Embryonic facial prominence (tissue), 1 donor: Measurements from ENCODE around the gene ARHGEF4.

Source experiments
- DNase-seq: peaks from one replicate; pipeline ENCODE4 v3.0.0-alpha.2; 2016; ENCODE audit errors: extremely low spot score

Gene ARHGEF4

GRCh38 chr2:131036696-131037397 lies 200.1 kb downstream of the ARHGEF4 start:
- no peak for DNase-seq

- no peak for DNase-seq
These were observed 200.9 kb downstream of the ARHGEF4 start for GRCh38 chr2:131037398-131038257.

- DNase-seq = no peak
These were observed 201.8 kb downstream of the ARHGEF4 start for GRCh38 chr2:131038258-131039100.

- DNase-seq = no peak
These were observed 202.4 kb downstream of the ARHGEF4 start for GRCh38 chr2:131039101-131039440.

GRCh38 chr2:131039535-131039907 lies 202.8 kb downstream of the ARHGEF4 start:
- no peak for DNase-seq

- no peak for DNase-seq
These were observed 203.4 kb downstream of the ARHGEF4 start for GRCh38 chr2:131039908-131040660.

- DNase-seq = no peak
These were observed 204.1 kb downstream of the ARHGEF4 start for GRCh38 chr2:131040661-131041401.

- no peak for DNase-seq
These were observed 204.9 kb downstream of the ARHGEF4 start for GRCh38 chr2:131041402-131042147.

- no peak for DNase-seq
These were observed 205.5 kb downstream of the ARHGEF4 start for GRCh38 chr2:131042148-131042775.

GRCh38 chr2:131043199-131044074 lies 206.7 kb downstream of the ARHGEF4 start:
- no peak for DNase-seq

GRCh38 chr2:131044075-131044756 lies 207.5 kb downstream of the ARHGEF4 start:
- no peak for DNase-seq

- DNase-seq = no peak
These were observed 208.0 kb downstream of the ARHGEF4 start for GRCh38 chr2:131044757-131045150.

- no peak for DNase-seq
These were observed 208.7 kb downstream of the ARHGEF4 start for GRCh38 chr2:131045286-131046027.

GRCh38 chr2:131046028-131046917 lies 209.6 kb downstream of the ARHGEF4 start:
- DNase-seq = no peak

- no peak for DNase-seq
These were observed 210.4 kb downstream of the ARHGEF4 start for GRCh38 chr2:131046918-131047652.
